GM18951 (cell line): ENCODE results near the gene VEGFA.

Experiments
- POLR2A ChIP-seq: IDR thresholded peaks from 4 replicates; pipeline ENCODE4 v1.6.1; 2011; ENCODE audit warnings: mild to moderate bottlenecking; ENCODE audit not compliant: insufficient read length, insufficient read depth; ENCODE audit errors: extremely low read depth
- in situ Hi-C: fragments of 300-500 bp; cut with MboI; formaldehyde crosslinking; loops from one replicate; pipeline ENCODE4 v1.12.0; 2022; ENCODE audit warnings: low sequenced_read_pairs, mixed read lengths, inconsistent platforms; ENCODE audit not compliant: unreplicated experiment

The VEGFA gene

GRCh38 chr6:43735642-43736199, 34.3 kb upstream of the VEGFA start:
- TF ChIP-seq POLR2A = no peak
- in situ Hi-C loops = no loop called here

- TF ChIP-seq POLR2A = no peak
Observed at GRCh38 chr6:43736211-43736786, 33.7 kb upstream of the VEGFA start.

GRCh38 chr6:43736844-43737243, 33.2 kb upstream of the VEGFA start:
- in situ Hi-C loops = no loop called here
- no peak for TF ChIP-seq POLR2A

More at GRCh38 chr6:43736211-43736786, 33.7 kb upstream of the VEGFA start:
- in situ Hi-C loops = no loop called here

- no peak for TF ChIP-seq POLR2A
Observed at GRCh38 chr6:43737272-43738081, 32.5 kb upstream of the VEGFA start.

GRCh38 chr6:43738267-43738676, 31.7 kb upstream of the VEGFA start:
- no peak for TF ChIP-seq POLR2A

More at GRCh38 chr6:43737272-43738081, 32.5 kb upstream of the VEGFA start:
- in situ Hi-C loops = no loop called here

GRCh38 chr6:43738877-43739641, 31.0 kb upstream of the VEGFA start:
- no peak for TF ChIP-seq POLR2A
- in situ Hi-C loops = no loop called here

More at GRCh38 chr6:43738267-43738676, 31.7 kb upstream of the VEGFA start:
- in situ Hi-C loops = no loop called here

- no peak for TF ChIP-seq POLR2A
- in situ Hi-C loops = no loop called here
Observed at GRCh38 chr6:43739642-43740091, 30.3 kb upstream of the VEGFA start.

- no peak for TF ChIP-seq POLR2A
- in situ Hi-C loops = no loop called here
Observed at GRCh38 chr6:43740321-43740960, 29.6 kb upstream of the VEGFA start.

- in situ Hi-C loops = no loop called here
- TF ChIP-seq POLR2A = no peak
Observed at GRCh38 chr6:43740961-43741764, 28.8 kb upstream of the VEGFA start.

- no peak for TF ChIP-seq POLR2A
- in situ Hi-C loops = no loop called here
Observed at GRCh38 chr6:43741829-43742228, 28.2 kb upstream of the VEGFA start.

- TF ChIP-seq POLR2A = no peak
- in situ Hi-C loops = no loop called here
Observed at GRCh38 chr6:43742285-43742684, 27.7 kb upstream of the VEGFA start.
